Measurements from ENCODE around the gene SRSF6.
"Not testable (repeated sequence)": the region's sequence is repeated elsewhere in the genome, so short reads cannot be mapped to it uniquely, and the experiment has no call there.

SRSF6 gene

DNA sequence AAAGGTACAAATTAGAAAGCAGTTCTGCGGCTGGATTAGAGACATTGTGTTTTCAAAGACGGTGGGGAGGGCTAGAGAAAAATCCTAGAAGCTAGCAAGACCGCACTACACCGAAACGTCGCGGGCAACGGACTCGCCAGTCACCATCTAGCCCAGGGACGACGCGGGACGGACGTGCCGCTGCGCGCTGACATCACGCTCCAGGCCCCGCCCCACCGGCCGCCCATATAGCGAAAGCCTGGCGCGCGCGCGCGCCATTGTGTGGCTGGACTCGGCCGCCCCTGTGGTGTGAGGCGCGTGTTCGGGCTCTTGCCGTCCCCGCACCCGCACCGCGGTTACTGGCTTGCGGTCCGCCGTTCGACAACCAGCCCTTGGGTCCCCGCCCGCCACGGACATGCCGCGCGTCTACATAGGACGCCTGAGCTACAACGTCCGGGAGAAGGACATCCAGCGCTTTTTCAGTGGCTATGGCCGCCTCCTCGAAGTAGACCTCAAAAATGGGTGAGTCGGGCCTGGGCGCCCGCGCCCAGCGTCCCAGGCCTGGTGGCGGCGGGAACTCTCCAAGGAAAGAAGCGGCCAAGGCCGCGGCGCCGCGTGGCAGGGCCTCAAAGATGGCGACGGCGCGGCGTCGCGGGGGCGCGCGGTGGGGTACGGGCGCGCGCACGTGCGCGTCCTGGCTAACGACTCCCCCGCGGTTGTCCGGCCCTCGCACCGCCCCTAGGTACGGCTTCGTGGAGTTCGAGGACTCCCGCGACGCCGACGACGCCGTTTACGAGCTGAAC, at the start of gene SRSF6:
SRSF6 (plus strand) TSS at position 257 of the 782 bp plus-strand sequence; CDS start at position 395, 138 bp downstream.
- peak; percentile 72 to 76 for DNase-seq (ENCODE audit: low read depth in 2 of 2)

DNA sequence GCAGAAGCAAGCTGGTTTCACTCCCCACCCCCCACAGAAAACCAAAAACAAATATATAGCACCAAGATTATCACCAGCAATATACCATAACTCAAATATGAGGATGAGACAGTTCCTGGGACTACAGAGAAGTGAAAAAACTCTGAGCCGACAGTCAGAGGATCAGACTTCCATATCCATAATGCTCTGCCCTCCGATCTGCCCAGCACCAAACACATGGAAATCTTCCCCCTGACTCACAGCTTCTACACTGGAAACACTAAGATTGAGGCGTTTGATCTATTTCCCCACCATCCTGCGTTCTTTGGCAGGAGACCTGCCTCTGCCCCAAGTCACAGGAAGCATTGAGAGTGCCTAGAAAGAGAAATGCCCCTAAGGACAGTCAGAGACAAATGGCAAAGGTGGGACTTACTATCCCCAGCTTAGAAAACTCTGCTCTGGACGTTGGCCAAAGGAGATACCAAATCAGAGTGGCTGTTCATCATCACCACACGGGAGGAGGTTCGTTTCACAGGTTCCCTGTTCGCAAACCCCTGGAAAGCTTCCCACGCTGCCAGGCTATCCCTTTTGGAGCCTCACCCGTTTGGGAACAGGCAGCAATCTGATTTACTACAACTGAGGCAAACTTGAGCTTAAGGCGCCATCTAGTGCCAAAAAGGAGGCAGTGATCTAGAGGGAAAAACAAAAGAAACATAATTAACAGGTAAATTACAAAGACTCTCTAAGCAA, 48.7 kb upstream of the SRSF6 start:
- peak in 1 of 2 experiments; percentile 14 for DNase-seq (ENCODE audit: low read depth in 2 of 2)

DNA sequence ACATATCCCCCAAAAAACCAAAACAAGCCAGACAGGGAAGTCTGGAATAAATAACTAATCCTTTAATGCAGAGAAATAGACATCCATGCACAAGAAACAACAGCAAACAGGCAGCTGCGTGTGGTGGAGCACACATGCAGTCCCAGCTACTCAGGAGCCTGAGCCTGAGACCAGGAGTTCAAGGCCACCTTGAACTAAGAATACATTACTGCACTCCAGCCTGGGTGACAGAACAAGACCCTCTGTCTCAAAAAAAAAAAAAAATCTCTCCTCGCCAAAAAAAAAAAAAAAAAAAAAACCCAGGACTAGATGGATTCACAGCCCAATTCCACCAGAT, 48.2 kb upstream of the SRSF6 start:
- no peak for DNase-seq (ENCODE audit: low read depth in 2 of 2)

- no peak for DNase-seq (ENCODE audit: low read depth in 2 of 2)
Observed at GRCh38 chr20:43415661-43416430, 41.9 kb upstream of the SRSF6 start.

DNA sequence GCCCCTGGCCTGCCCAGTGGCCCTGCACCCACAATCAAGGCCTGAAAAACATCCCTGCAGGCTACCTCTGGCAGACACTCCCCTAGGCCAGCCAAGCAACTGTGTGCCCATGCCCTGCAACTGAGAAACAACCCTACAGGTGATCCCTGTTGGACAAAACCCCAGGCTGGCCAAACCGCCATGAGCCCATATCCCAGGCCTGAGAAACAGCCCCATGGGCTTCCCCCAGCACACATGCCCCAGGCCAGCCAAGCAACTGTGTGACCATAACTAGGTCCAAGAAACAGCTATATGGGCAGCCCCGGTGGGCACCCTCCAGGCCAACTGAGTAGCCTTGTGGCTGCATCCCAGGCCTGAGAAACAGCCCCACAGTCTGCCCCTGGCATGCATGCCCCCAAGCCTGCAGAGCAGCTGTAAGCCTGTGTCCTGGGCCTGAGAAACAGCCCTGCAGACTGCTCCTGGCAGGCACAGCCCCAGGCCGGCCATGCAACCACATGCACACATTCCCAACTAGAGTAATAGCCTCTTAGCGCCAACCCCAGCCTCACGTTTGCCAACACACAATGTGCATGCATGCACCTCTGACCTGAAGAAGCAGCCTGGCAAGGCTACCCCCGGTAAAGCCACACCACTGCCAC, 41.0 kb upstream of the SRSF6 start:
- no peak for DNase-seq (ENCODE audit: low read depth in 2 of 2)

GRCh38 chr20:43420192-43420591, 37.5 kb upstream of the SRSF6 start:
- no peak for DNase-seq (ENCODE audit: low read depth in 2 of 2)

DNA sequence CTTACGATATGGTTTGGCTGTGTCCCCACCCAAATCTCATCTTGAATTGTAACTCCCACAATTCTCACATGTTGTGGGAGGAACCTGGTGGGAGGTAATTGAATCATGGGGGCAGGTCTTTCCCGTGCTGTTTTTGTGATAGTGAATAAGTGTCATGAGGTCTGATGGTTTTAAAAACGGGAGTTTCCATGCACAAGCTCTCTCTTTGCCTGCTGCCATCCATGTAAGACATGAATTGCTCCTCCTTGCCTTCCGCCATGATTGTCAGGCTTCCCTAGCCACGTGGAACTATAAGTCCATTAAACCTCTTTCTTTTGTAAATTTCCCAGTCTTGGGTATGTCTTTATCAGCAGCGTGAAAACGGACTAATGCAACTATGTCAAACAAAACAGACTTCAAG, 36.8 kb upstream of the SRSF6 start:
- not testable (repeated sequence) for DNase-seq (ENCODE audit: low read depth in 2 of 2)

GRCh38 chr20:43426172-43426571, 31.5 kb upstream of the SRSF6 start:
- DNase-seq (ENCODE audit: low read depth in 2 of 2) = no peak

DNA sequence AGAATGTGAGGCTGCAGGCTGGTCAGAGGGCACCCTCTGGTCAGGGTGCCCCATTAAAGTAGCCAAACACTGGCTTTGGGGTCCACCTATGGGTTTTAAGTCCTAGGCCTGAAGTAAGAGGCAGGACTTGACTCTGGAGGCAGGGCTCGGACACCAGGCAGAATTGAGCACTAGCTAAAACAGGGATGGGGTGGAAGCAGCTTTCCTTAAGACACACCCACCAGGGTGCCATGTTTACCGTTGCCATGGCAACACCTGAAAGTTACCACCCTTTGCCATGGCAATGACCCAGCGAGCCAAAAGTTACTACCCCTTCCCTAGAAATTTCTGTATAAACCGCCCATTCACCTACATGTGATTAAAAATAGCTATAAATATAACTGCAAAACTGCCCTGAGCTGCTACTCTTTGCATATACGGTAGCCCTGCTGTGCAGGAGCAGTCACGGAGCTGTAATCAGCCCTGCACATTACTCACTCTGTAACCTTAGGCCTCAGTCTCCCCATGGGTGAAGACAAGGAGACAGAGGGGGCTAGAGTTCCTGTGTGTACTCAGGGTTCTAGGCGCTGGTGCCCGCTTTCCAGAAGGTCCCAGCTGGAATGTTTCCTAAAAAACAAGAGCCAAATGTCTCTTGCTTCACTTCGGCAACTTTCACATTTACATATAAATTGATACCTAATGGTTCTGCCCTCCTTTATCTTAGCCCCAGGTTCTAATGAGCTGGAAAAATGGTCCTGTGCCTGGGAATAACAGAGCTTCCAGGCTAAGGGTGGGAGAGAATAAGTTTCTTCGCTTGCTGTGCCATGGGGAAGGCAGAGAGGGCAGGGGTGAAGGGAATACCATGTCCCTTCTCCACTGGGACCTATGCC, 27.2 kb upstream of the SRSF6 start:
- DNase-seq (ENCODE audit: low read depth in 2 of 2) = no peak

DNA sequence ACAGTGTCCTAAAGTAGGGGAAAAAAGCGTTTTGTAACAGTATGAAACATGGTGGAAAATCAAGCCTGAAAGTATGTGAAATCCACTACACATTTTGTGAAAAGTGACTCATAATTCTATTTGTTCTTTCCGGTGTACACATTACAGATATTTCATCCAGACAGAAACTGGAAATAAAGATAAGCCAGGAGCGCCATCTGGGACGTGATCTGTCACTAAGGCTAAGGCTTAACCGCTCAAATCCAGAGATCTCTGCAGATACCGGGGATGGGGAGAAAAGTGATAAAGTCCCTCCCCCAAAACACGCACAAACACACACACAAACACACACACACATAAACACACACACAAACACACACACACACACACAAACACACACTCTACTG, 26.6 kb upstream of the SRSF6 start:
- DNase-seq (ENCODE audit: low read depth in 2 of 2) = no peak

- DNase-seq (ENCODE audit: low read depth in 2 of 2) = no peak
Observed at GRCh38 chr20:43432498-43432897, 25.2 kb upstream of the SRSF6 start.

GRCh38 chr20:43433250-43433854, 24.3 kb upstream of the SRSF6 start:
- DNase-seq (ENCODE audit: low read depth in 2 of 2) = no peak

- DNase-seq (ENCODE audit: low read depth in 2 of 2) = no peak
Observed at GRCh38 chr20:43434565-43434964, 23.1 kb upstream of the SRSF6 start.

DNA sequence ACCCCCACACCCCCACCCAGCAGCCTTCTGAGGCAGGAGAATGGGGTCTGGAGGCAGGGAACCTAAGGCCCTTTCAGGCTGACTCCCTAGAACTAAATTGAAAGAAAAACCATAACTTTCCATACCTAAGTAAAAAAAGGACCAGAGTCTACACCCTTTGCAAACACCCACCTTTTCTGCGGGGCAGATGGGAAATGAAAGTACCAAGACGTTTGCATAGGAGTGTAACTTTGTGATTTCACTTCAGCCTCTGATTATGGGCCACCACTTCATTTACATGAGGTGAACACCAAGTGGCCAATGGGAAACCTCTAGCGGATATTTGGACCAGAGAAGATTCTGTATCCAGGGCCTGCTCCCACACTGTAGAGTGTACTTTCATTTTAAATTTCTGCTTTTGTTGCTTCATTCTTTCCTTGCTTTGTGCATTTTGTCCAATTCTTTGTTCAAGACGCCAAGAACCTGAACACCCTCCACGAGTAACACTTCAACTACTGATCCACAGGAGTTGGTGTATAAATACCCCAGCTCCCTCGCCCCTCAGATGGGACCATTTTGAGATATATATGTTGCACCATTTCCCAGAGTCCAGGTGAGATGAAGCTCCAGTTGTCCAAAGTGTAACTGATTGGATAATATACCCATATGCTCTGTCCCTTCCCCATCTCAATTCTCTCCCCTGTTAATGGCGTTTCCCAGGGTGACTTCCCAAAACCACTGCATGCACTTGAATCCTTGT, 18.9 kb upstream of the SRSF6 start:
- no peak for DNase-seq (ENCODE audit: low read depth in 2 of 2)

DNA sequence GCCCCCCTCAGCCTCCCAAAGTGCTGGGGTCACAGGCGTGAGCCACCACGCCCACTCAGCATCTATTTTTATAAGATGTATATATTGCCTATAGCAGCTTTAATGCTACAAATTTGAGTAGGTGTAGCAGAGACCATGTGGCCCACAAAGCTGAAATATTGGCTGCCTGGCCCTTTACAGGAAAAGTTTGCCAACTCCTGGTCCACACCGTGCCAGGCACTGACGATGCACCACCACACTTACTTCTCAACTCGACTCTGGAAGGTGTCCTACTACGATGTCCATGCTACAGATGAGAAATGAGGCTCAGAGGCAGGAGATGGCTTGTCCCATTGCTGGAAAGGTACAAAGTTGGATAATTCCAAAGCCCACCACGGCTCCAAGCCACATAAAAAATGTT, 17.2 kb upstream of the SRSF6 start:
- no peak for DNase-seq (ENCODE audit: low read depth in 2 of 2)

DNA sequence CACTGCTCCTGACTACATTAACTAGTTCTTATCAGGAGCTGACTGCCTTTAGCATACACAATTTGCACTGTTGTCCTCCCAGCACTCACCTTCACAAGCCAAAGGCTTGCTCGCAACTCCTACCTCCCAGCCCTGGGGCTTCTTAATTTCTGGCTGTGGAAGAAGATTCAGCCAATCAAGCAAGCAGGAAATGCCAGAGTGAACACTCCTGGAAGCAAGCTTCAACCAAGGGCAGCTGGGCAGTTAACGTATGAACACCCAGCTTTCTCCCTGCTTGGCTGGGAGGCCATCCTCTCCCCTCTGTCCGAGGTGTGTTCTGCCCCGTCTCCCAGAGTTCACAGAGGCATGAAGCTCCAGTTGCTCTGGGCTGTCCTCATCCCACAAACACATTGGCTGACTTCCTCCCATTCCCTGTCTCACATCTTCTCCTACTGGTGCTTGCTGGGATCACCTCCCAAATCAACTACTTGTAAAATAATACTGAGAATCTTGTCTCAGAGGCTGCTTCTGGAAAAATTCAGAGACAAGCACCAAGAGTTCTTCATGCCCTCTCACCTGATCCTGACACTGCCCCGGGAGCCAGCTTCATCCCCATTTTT, 15.3 kb upstream of the SRSF6 start:
- DNase-seq (ENCODE audit: low read depth in 2 of 2) = no peak

- no peak for DNase-seq (ENCODE audit: low read depth in 2 of 2)
Observed at GRCh38 chr20:43444107-43444506, 13.6 kb upstream of the SRSF6 start.

- DNase-seq (ENCODE audit: low read depth in 2 of 2) = no peak
Observed at GRCh38 chr20:43446361-43446879, 11.3 kb upstream of the SRSF6 start.

DNA sequence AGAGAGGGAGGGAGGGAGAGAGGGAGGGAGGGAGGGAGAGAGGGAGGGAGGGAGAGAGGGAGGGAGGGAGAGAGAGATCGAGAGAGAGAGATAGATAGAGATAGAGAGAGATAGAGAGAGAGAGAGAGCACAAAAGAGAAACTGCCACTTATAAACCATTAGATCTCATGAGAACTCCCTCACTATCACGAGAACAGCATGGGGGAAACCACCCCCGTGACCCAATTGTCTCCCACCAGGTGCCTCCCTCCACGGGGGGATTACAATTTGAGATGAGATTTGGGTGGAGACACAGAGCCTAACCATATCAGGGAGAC, 9.3 kb upstream of the SRSF6 start:
- not testable (repeated sequence) for DNase-seq (ENCODE audit: low read depth in 2 of 2)

Measured in fibroblast of skin of left biceps (primary cell).